Measurements from ENCODE around the gene NOL9. TPM values are rescaled to one million over a fixed set of nuclear protein-coding genes. Genes with fewer than 3 reads are reported as not detected.

The NOL9 gene
- total RNA-seq, 2 experiments from 2014 or later: 52.3 to 54.1 TPM

GRCh38 chr1:6582370-6582769 lies 28.1 kb upstream of the NOL9 start:
- POLR2A ChIA-PET: interaction anchor here (7.2 kb wide), 1 partner anchor 20 kb away, joined by 139 read pairs; the partner anchor contains the start of gene KLHL21
- Histone ChIP-seq H3K27ac (ENCODE audit: low read depth in 1 of 2, low read length in 2 of 2) (peak overlapping the region in 1 of 2 donors; percentile 34), H3K27me3 (ENCODE audit: control insufficient read depth in 1 of 2, insufficient read depth in 2 of 2, low read length in 2 of 2) (no peaks in the 10 kb centered on the region), H3K4me1 (ENCODE audit: insufficient read depth, low read length) (peaks cover 52% of the 10 kb centered on the region), H3K9me3 (ENCODE audit: control insufficient read depth in 1 of 2, insufficient read depth in 1 of 2, low read length in 2 of 2) (no peaks in the 10 kb centered on the region), H3K36me3 (ENCODE audit: insufficient read depth, low read length) (peaks cover 10% of the 10 kb centered on the region), H3K4me3 (ENCODE audit: low read length) (no peak overlapping the region)
- no peaks in the 10 kb centered on the region for H3K9me3 Mint-ChIP-seq
- DNase-seq (no peak), ATAC-seq (ENCODE audit: poor library complexity) (no peak)
- peaks cover 16% of the 10 kb centered on the region for H3K36me3 Mint-ChIP-seq (ENCODE audit: low read depth)
- peak overlapping the region; percentile 93 for H3K27ac Mint-ChIP-seq
- CTCF ChIA-PET: interaction anchor here (1.8 kb wide), 1 partner anchor 19 kb away, joined by 4 read pairs; no protein-coding TSS in a partner anchor
- no peak for TF ChIP-seq CTCF (IDR thresholded peaks at IDR 0.05)
- H3K4me3 Mint-ChIP-seq: peak overlapping the region; percentile 98
- intact Hi-C loops (cut with DNase I, micrococcal nuclease): no loop called here
- no peaks in the 10 kb centered on the region for H3K27me3 Mint-ChIP-seq
- peaks cover 49% of the 10 kb centered on the region for H3K4me1 Mint-ChIP-seq (ENCODE audit: low read depth)

- ATAC-seq (ENCODE audit: poor library complexity): no peak
- DNase-seq: peak in 2 of 14 experiments; percentile 56 to 63
- CTCF ChIA-PET: interaction anchor here (1.5 to 1.8 kb wide), 2 partner anchors 20 to 28 kb away, joined by 4 to 7 read pairs; partner anchors contain the start of genes NOL9 and TAS1R1
- H3K27ac ChIP-seq (ENCODE audit: low read depth in 1 of 2, low read length in 2 of 2): peak overlapping the region in 1 of 2 donors; percentile 34
- H3K4me1 Mint-ChIP-seq (ENCODE audit: low read depth): peaks cover 43% of the 10 kb centered on the region
- no peaks in the 10 kb centered on the region for H3K9me3 Mint-ChIP-seq
- H3K27me3 Mint-ChIP-seq: no peaks in the 10 kb centered on the region
- TF ChIP-seq CTCF (IDR thresholded peaks at IDR 0.05): no peak
- H3K4me3 Mint-ChIP-seq: peak overlapping the region; percentile 98
- POLR2A ChIA-PET: interaction anchor here (0.7 to 7.2 kb wide), 3 partner anchors 19 to 382 kb away, joined by 3 to 139 read pairs (median 3); partner anchors contain the start of genes KLHL21 and RPL22
- peaks cover 10% of the 10 kb centered on the region for H3K36me3 ChIP-seq (ENCODE audit: insufficient read depth, low read length)
- H3K9me3 ChIP-seq (ENCODE audit: control insufficient read depth in 1 of 2, insufficient read depth in 1 of 2, low read length in 2 of 2): no peaks in the 10 kb centered on the region
- peak overlapping the region; percentile 93 for H3K27ac Mint-ChIP-seq
- peaks cover 16% of the 10 kb centered on the region for H3K36me3 Mint-ChIP-seq (ENCODE audit: low read depth)
- no peak overlapping the region for H3K4me3 ChIP-seq (ENCODE audit: low read length)
- peaks cover 46% of the 10 kb centered on the region for H3K4me1 ChIP-seq (ENCODE audit: insufficient read depth, low read length)
- no peaks in the 10 kb centered on the region for H3K27me3 ChIP-seq (ENCODE audit: control insufficient read depth in 1 of 2, insufficient read depth in 2 of 2, low read length in 2 of 2)
- intact Hi-C loops (cut with DNase I, micrococcal nuclease): no loop called here
Measured at GRCh38 chr1:6581561-6582305, 27.4 kb upstream of the NOL9 start.

- no peaks in the 10 kb centered on the region for H3K9me3 Mint-ChIP-seq
- peak overlapping the region; percentile 98 for H3K4me3 Mint-ChIP-seq
- H3K27ac Mint-ChIP-seq: peak overlapping the region; percentile 93
- H3K4me1 Mint-ChIP-seq (ENCODE audit: low read depth): peaks cover 41% of the 10 kb centered on the region
- no peaks in the 10 kb centered on the region for H3K27me3 Mint-ChIP-seq
- Histone ChIP-seq H3K36me3 (ENCODE audit: insufficient read depth, low read length) (peaks cover 7% of the 10 kb centered on the region), H3K4me1 (ENCODE audit: insufficient read depth, low read length) (peaks cover 45% of the 10 kb centered on the region), H3K4me3 (ENCODE audit: low read length) (peak overlapping the region; percentile 87), H3K27ac (ENCODE audit: low read depth in 1 of 2, low read length in 2 of 2) (peak overlapping the region; percentile 79 to 82), H3K27me3 (ENCODE audit: control insufficient read depth in 1 of 2, insufficient read depth in 2 of 2, low read length in 2 of 2) (no peaks in the 10 kb centered on the region), H3K9me3 (ENCODE audit: control insufficient read depth in 1 of 2, insufficient read depth in 1 of 2, low read length in 2 of 2) (no peaks in the 10 kb centered on the region)
- ChIA-PET POLR2A (interaction anchor here (0.7 to 7.2 kb wide), 6 partner anchors 9 to 381 kb away, joined by 3 to 139 read pairs (median 5); partner anchors contain the start of genes KLHL21 and RPL22), CTCF (interaction anchor here (1.0 to 1.5 kb wide), 2 partner anchors 27 to 53 kb away, joined by 3 to 7 read pairs; partner anchors contain the start of genes NOL9 and TAS1R1)
- TF ChIP-seq CTCF (IDR thresholded peaks at IDR 0.05): no peak
- intact Hi-C loops (cut with DNase I, micrococcal nuclease): loop anchor here in 1 of 2 experiments (1.0 kb wide), 1 partner anchor 20 kb away; no protein-coding TSS in a partner anchor
- peaks cover 16% of the 10 kb centered on the region for H3K36me3 Mint-ChIP-seq (ENCODE audit: low read depth)
- ATAC-seq (ENCODE audit: poor library complexity): no peak
- peak in 1 of 14 experiments; percentile 26 for DNase-seq
Measured at GRCh38 chr1:6580593-6581409, 26.5 kb upstream of the NOL9 start.
